OCI-LY7 (cell line): ENCODE measurements around the gene SWAP70. TPM values are rescaled to one million over a fixed set of nuclear protein-coding genes. Genes with fewer than 3 reads are reported as not detected.

Experiments used
- BruUV-seq: library from RNA; stranded (reverse); fragments of 400-500 nt; replicated peaks from 2 replicates; lab custom pipeline; 2021; lab: Mats Ljungman, UMichigan
- CTCF ChIA-PET: fragments of 300-600 bp; sonication (Branson Sonifier 250); formaldehyde crosslinking; loops from one replicate; lab custom pipeline; 2022; ENCODE audit warnings: antibody characterized with exemption; ENCODE audit not compliant: unreplicated experiment; lab: Charles Lee
- POLR2A ChIA-PET: fragments of 300-600 bp; sonication (Branson Sonifier 250); formaldehyde crosslinking; loops from one replicate; lab custom pipeline; 2022; ENCODE audit warnings: antibody characterized with exemption; lab: Charles Lee
- DNase-seq: peaks from one replicate; pipeline ENCODE4 v3.0.0-alpha.2; 2015; ENCODE audit warnings: low spot score
- H2AFZ ChIP-seq: fragments of 200-600 bp; sonication (generic), shearing (Covaris generic); 2 replicates; pipeline ENCODE4 v1.6.1; 2014; ENCODE audit warnings: mild to moderate bottlenecking, antibody characterized with exemption, low read length, moderate library complexity
- H3K27ac ChIP-seq: fragments of 200-600 bp; sonication (generic); 2 replicates; pipeline ENCODE4 v1.5.1; 2014; ENCODE audit warnings: mixed run types, low read depth, mild to moderate bottlenecking, moderate library complexity, low read length, inconsistent platforms; ENCODE audit not compliant: poor library complexity, severe bottlenecking
- H3K36me3 ChIP-seq: fragments of 200-600 bp; sonication (generic); 2 replicates; pipeline ENCODE4 v1.6.1; 2014; ENCODE audit warnings: mild to moderate bottlenecking, antibody characterized with exemption, low read length, moderate library complexity, mixed read lengths; ENCODE audit not compliant: insufficient read depth
- H3K4me1 ChIP-seq: fragments of 200-600 bp; sonication (generic); 2 replicates; pipeline ENCODE4 v1.5.1; 2014; ENCODE audit warnings: mild to moderate bottlenecking, low read length; ENCODE audit not compliant: insufficient read depth, poor library complexity, severe bottlenecking
- H3K4me2 ChIP-seq: fragments of 200-600 bp; sonication (generic); 2 replicates; pipeline ENCODE4 v1.6.1; 2014; ENCODE audit warnings: mild to moderate bottlenecking, low read length
- H3K4me3 ChIP-seq: fragments of 200-600 bp; sonication (generic); 2 replicates; pipeline ENCODE4 v1.5.1; 2014; ENCODE audit warnings: mild to moderate bottlenecking, low read depth, low read length; ENCODE audit not compliant: poor library complexity, severe bottlenecking
- H3K79me2 ChIP-seq: fragments of 200-600 bp; sonication (generic); 2 replicates; pipeline ENCODE4 v1.6.1; 2016; ENCODE audit warnings: low read depth, mild to moderate bottlenecking, low read length, moderate library complexity, mixed read lengths; ENCODE audit not compliant: insufficient read depth
- H3K9me2 ChIP-seq: fragments of 200-600 bp; sonication (generic); 2 replicates; pipeline ENCODE4 v1.6.1; 2016; ENCODE audit warnings: mild to moderate bottlenecking, low read length, mixed read lengths; ENCODE audit not compliant: insufficient read depth
- H3K9me3 ChIP-seq: fragments of 200-600 bp; sonication (generic); 2 replicates; pipeline ENCODE4 v1.6.1; 2014; ENCODE audit warnings: mild to moderate bottlenecking, mixed run types, low read length, mixed read lengths
- H4K20me1 ChIP-seq: fragments of 200-600 bp; sonication (generic); 2 replicates; pipeline ENCODE4 v1.6.1; 2014; ENCODE audit warnings: mild to moderate bottlenecking, antibody characterized with exemption, low read length, moderate library complexity, mixed read lengths; ENCODE audit not compliant: insufficient read depth
- CTCF ChIP-seq: fragments of 200-600 bp; sonication (generic); conservative IDR thresholded peaks from 2 replicates; pipeline ENCODE4 v1.5.1; 2014; ENCODE audit warnings: mild to moderate bottlenecking, antibody characterized with exemption, low read length, moderate library complexity, mixed read lengths
- EZH2phosphoT487 ChIP-seq: fragments of 200-600 bp; sonication (generic); IDR thresholded peaks from 2 replicates; pipeline ENCODE4 v1.6.1; 2018; ENCODE audit warnings: low read depth, borderline replicate concordance, mild to moderate bottlenecking, mixed run types, antibody characterized with exemption, low read length, moderate library complexity, mixed read lengths
- intact Hi-C: fragments of 100-400 bp; cut with micrococcal nuclease; formaldehyde crosslinking; loops from one replicate; pipeline ENCODE4 v1.10.0; 2022; ENCODE audit not compliant: unreplicated experiment
- total RNA-seq, 2 experiments: library from RNA; depleted of rRNA in 1 of 2; stranded (reverse); fragments of >200 nt in 1 of 2; shearing (Covaris generic) in 1 of 2; gene quantifications; 2 replicates each; pipeline ENCODE4 v1.2.3, GENCODE V29; 2014 to 2022

SWAP70 gene
- total RNA-seq, 2 experiments from 2014 or later = 37.5 to 110 TPM

GRCh38 chr11:9802291-9802861, 138.5 kb downstream of the SWAP70 start:
- Histone ChIP-seq H3K4me2 (no peak overlapping the region), H2AFZ (no peak overlapping the region; the same call in 1 of the 2 replicates), H3K9me3 (no peaks in the 10 kb centered on the region), H3K79me2 (no peaks in the 10 kb centered on the region), H3K4me3 (no peak overlapping the region), H3K27ac (no peak overlapping the region), H3K9me2 (no peaks in the 10 kb centered on the region), H4K20me1 (no peaks in the 10 kb centered on the region), H3K36me3 (peaks cover 6% of the 10 kb centered on the region), H3K4me1 (peaks cover 16% of the 10 kb centered on the region)
- peak; percentile 40 for DNase-seq
- no TSS peak for BruUV-seq
- ChIA-PET POLR2A (interaction anchor here (0.9 to 1.8 kb wide), 8 partner anchors 10 to 120 kb away, joined by 3 to 12 read pairs (median 4); no protein-coding TSS in a partner anchor), CTCF (interaction anchor here (1.0 kb wide), 1 partner anchor 27 kb away, joined by 3 read pairs; no protein-coding TSS in a partner anchor)
- TF ChIP-seq CTCF (no peak), EZH2phosphoT487 (no peak)
- intact Hi-C loops = no loop called here

Other genes with a start within 250 kb of the SWAP70 start
- gene ZNF143, start 203.1 kb upstream of the SWAP70 start, total RNA-seq (2014; rRNA removed; shearing (Covaris generic)) = 25.0 and 36.2 TPM in 2 replicates
- 22.9 and 28.4 TPM in 2 replicates for gene ZNF143, start 203.1 kb upstream of the SWAP70 start, total RNA-seq (2022)
- 141 and 147 TPM in 2 replicates for gene WEE1, start 90.4 kb upstream of the SWAP70 start, total RNA-seq (2014; rRNA removed; shearing (Covaris generic))
- gene WEE1, start 90.4 kb upstream of the SWAP70 start, total RNA-seq (2022) = 216 and 237 TPM in 2 replicates